PC-9 (cell line): ENCODE measurements around the gene GPR142. TPM values are rescaled to one million over a fixed set of nuclear protein-coding genes. Genes with fewer than 3 reads are reported as not detected.

Experiments
- BruUV-seq: library from RNA; stranded (reverse); fragments of 400-500 nt; replicated peaks from 2 replicates; lab custom pipeline; 2021; lab: Mats Ljungman, UMichigan
- CTCF ChIA-PET: fragments of 300-600 bp; sonication (Branson Sonifier 250); formaldehyde crosslinking; loops from one replicate; lab custom pipeline; 2022; ENCODE audit warnings: antibody characterized with exemption; lab: Charles Lee
- POLR2A ChIA-PET: fragments of 300-600 bp; sonication (Branson Sonifier 250); formaldehyde crosslinking; loops from one replicate; lab custom pipeline; 2022; ENCODE audit warnings: antibody characterized with exemption; ENCODE audit not compliant: unreplicated experiment; lab: Charles Lee
- DNase-seq, 2 experiments: peaks; one replicate each; pipeline versions ENCODE4 v3.0.0 to v3.0.0-alpha.2; 2015 to 2022; ENCODE audit warnings: mixed read lengths in 1 of 2
- H2AFZ ChIP-seq: fragments of 200-600 bp; sonication (generic); 2 replicates; pipeline ENCODE4 v1.8.1; 2017; ENCODE audit warnings: antibody characterized with exemption
- H3F3A ChIP-seq: fragments of 200-600 bp; sonication (generic); 2 replicates; pipeline ENCODE4 v1.8.1; 2017; ENCODE audit warnings: antibody characterized with exemption, mild to moderate bottlenecking, low read depth; ENCODE audit not compliant: insufficient read depth
- H3K27ac ChIP-seq: fragments of 200-600 bp; sonication (generic); 2 replicates; pipeline ENCODE4 v1.6.1; 2016; ENCODE audit warnings: mixed run types
- H3K27me3 ChIP-seq: fragments of 200-600 bp; sonication (generic); 2 replicates; pipeline ENCODE4 v1.6.1; 2016; ENCODE audit warnings: low read depth, mixed run types; ENCODE audit not compliant: insufficient read depth
- H3K36me3 ChIP-seq: fragments of 200-600 bp; sonication (generic); 2 replicates; pipeline ENCODE4 v1.6.1; 2016; ENCODE audit warnings: low read depth, mixed run types
- H3K4me1 ChIP-seq: fragments of 200-600 bp; sonication (generic); replicated peaks from 2 replicates; pipeline ENCODE4 v1.6.1; 2016; ENCODE audit warnings: mixed run types; ENCODE audit not compliant: insufficient read depth
- H3K4me2 ChIP-seq: fragments of 200-600 bp; sonication (generic); 2 replicates; pipeline ENCODE4 v1.6.1; 2017; ENCODE audit warnings: mixed run types
- H3K4me3 ChIP-seq: fragments of 200-600 bp; sonication (generic); 2 replicates; pipeline ENCODE4 v1.6.1; 2016; ENCODE audit warnings: mixed run types
- H3K79me2 ChIP-seq: fragments of 200-600 bp; sonication (generic); 2 replicates; pipeline ENCODE4 v1.6.1; 2017; ENCODE audit warnings: low read depth, mixed run types
- H3K9me2 ChIP-seq: fragments of 200-600 bp; sonication (generic); 2 replicates; pipeline ENCODE4 v1.8.1; 2017; ENCODE audit warnings: mild to moderate bottlenecking; ENCODE audit not compliant: insufficient read depth
- H3K9me3 ChIP-seq: fragments of 200-600 bp; sonication (generic); 2 replicates; pipeline ENCODE4 v1.8.1; 2016; ENCODE audit warnings: low read depth; ENCODE audit not compliant: insufficient read depth
- H4K20me1 ChIP-seq: fragments of 200-600 bp; sonication (generic); 2 replicates; pipeline ENCODE4 v1.8.1; 2017; ENCODE audit not compliant: insufficient read depth
- EZH2 ChIP-seq: fragments of 200-600 bp; sonication (generic); IDR thresholded peaks from 2 replicates; pipeline ENCODE4 v1.8.0; 2017; ENCODE audit warnings: antibody characterized with exemption, low read depth
- intact Hi-C: fragments of 100-400 bp; cut with micrococcal nuclease; formaldehyde crosslinking; loops from one replicate; pipeline ENCODE4 v1.10.0; 2022; ENCODE audit not compliant: unreplicated experiment
- total RNA-seq: library from RNA; stranded (reverse); gene quantifications from 2 replicates; pipeline ENCODE4 v1.2.3, GENCODE V29; 2021
- TF ChIP-seq, protein P1 (sequence below): fragments of 200-600 bp; sonication (generic); conservative IDR thresholded peaks from 2 replicates; pipeline ENCODE4 v1.6.1; 2017; ENCODE audit warnings: mixed run types, antibody characterized with exemption, mild to moderate bottlenecking, moderate library complexity

The GPR142 gene
- total RNA-seq, 1 experiment from 2014 or later, result not detected

DNA sequence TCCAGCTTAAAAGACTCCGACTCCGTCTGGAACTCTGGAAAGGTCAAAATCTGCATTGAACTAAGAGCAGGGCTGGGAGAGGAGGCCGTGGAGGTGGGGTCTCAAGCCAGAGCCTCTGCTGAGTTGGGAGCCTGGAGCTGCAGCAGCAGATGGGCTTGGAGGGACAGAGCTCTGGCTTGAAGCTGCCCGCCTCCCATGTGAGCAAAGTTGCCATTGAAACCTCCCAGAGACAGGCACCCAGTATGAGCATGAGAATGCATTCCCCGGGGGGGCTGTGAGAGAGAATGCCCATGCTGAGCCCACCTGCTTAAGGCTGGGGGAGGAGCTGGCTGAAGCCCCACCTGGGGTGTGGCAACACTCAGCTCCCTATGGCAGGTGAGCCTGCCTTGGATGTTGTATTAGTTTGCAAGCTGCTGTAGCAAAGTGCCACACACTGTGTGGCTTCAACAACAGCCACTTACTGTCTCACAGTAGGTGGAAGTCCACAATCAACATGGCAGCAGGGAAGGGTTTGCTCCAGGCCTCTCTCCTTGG lies 31.7 kb upstream of the GPR142 start:
- Histone ChIP-seq H3F3A (no peaks in the 10 kb centered on the region), H3K27me3 (peaks cover 92% of the 10 kb centered on the region), H3K9me3 (no peaks in the 10 kb centered on the region), H3K4me3 (no peak overlapping the region), H3K4me2 (no peak overlapping the region), H3K4me1 (no peaks in the 10 kb centered on the region), H3K36me3 (no peaks in the 10 kb centered on the region), H3K27ac (no peak overlapping the region), H3K9me2 (no peaks in the 10 kb centered on the region), H4K20me1 (no peaks in the 10 kb centered on the region), H2AFZ (no peak overlapping the region), H3K79me2 (no peaks in the 10 kb centered on the region)
- intact Hi-C loops, result no loop called here
- ChIA-PET POLR2A (no interaction called here), CTCF (no interaction called here)
- DNase-seq, result no peak
- no TSS peak for BruUV-seq
- TF ChIP-seq EZH2, result no peak
- TF ChIP-seq, protein P1, sequence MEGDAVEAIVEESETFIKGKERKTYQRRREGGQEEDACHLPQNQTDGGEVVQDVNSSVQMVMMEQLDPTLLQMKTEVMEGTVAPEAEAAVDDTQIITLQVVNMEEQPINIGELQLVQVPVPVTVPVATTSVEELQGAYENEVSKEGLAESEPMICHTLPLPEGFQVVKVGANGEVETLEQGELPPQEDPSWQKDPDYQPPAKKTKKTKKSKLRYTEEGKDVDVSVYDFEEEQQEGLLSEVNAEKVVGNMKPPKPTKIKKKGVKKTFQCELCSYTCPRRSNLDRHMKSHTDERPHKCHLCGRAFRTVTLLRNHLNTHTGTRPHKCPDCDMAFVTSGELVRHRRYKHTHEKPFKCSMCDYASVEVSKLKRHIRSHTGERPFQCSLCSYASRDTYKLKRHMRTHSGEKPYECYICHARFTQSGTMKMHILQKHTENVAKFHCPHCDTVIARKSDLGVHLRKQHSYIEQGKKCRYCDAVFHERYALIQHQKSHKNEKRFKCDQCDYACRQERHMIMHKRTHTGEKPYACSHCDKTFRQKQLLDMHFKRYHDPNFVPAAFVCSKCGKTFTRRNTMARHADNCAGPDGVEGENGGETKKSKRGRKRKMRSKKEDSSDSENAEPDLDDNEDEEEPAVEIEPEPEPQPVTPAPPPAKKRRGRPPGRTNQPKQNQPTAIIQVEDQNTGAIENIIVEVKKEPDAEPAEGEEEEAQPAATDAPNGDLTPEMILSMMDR, result no peak

DNA sequence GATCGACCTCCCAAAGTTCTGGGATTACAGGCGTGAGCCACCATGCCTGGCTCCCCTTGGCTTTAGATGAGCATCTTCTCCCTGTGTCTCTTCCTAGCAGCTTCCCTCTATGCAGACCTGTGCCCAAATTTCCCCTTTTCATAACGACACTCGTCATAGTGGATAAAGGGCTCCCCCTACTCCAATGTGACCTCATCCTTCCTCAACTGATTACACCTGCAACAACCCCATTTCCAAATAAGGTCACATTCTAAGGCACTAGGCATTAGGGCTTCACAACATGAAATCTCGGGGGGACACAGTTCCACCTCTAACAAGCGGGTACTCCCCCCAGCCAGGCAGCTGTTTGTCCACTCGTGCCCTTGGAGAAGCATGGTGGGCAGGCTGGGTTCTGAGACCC lies 31.0 kb upstream of the GPR142 start:
- H3K4me2 ChIP-seq, result no peak overlapping the region
- TF ChIP-seq, protein P1, result no peak
- TF ChIP-seq EZH2, result no peak
- peaks cover 91% of the 10 kb centered on the region for H3K27me3 ChIP-seq
- no peak for DNase-seq
- intact Hi-C loops, result no loop called here
- H3K27ac ChIP-seq, result no peak overlapping the region
- no peaks in the 10 kb centered on the region for H3K9me3 ChIP-seq
- ChIA-PET CTCF (no interaction called here), POLR2A (no interaction called here)
- H2AFZ ChIP-seq, result no peak overlapping the region
- no peak overlapping the region for H3K4me3 ChIP-seq
- H3K9me2 ChIP-seq, result no peaks in the 10 kb centered on the region
- H3K4me1 ChIP-seq, result no peaks in the 10 kb centered on the region
- BruUV-seq, result no TSS peak
- no peaks in the 10 kb centered on the region for H3K36me3 ChIP-seq
- no peaks in the 10 kb centered on the region for H3K79me2 ChIP-seq
- H4K20me1 ChIP-seq, result no peaks in the 10 kb centered on the region
- H3F3A ChIP-seq, result no peaks in the 10 kb centered on the region

DNA sequence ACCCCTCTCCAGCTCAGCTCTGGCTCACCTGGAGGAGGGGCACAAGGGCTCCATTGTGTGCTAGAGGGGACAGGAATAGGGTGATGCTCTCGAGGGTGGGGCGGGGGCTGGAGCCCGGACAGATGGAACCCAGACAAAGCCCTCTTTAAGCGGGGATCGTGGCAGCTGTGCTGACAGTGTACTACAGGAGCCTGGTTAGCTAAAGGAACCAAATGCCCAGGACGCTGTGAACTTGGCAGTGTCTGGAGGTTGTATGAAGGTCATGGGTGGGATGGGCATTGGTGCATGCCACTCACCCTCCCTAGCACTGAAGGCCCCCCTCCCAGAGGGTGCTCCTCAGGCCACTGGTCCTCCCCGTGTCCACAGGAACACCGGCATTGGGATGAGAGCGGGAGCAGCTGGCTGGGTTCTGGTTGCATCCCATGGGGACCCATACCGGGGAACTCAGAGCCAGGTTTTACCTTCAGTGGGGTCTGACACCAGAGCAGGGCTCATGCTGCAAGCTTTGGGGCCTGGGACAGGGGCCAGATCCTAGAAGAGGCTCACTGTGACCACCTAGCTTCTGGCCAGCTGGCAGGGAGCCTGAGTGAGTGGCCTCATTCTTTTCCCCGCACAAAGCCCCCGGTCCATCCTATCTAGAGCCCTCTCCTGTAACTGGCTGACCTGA lies 29.3 kb upstream of the GPR142 start:
- peaks cover 96% of the 10 kb centered on the region for H3K27me3 ChIP-seq
- H3K36me3 ChIP-seq, result no peaks in the 10 kb centered on the region
- H4K20me1 ChIP-seq, result no peaks in the 10 kb centered on the region
- no peaks in the 10 kb centered on the region for H3K79me2 ChIP-seq
- ChIA-PET POLR2A (no interaction called here), CTCF (no interaction called here)
- H3K9me3 ChIP-seq, result no peaks in the 10 kb centered on the region
- no peaks in the 10 kb centered on the region for H3K4me1 ChIP-seq
- intact Hi-C loops, result no loop called here
- no peak overlapping the region for H2AFZ ChIP-seq
- no peaks in the 10 kb centered on the region for H3F3A ChIP-seq
- no peak overlapping the region for H3K4me3 ChIP-seq
- no peaks in the 10 kb centered on the region for H3K9me2 ChIP-seq
- DNase-seq, result no peak
- TF ChIP-seq, protein P1, result no peak
- no peak for TF ChIP-seq EZH2
- H3K27ac ChIP-seq, result no peak overlapping the region
- no peak overlapping the region for H3K4me2 ChIP-seq
- no TSS peak for BruUV-seq
